Hypothalamus (tissue), 51 donors: ENCODE measurements around the gene ACOX3.

Experiments used
- DNase-seq, 51 donors: peaks; one replicate each; lab custom pipeline; 2025; lab: John Stamatoyannopoulos, UW

The ACOX3 gene

GRCh38 chr4:8377103-8378075 lies 63.1 kb downstream of the ACOX3 start:
- DNase-seq, result no peak

- DNase-seq, result no peak
Observed at GRCh38 chr4:8376361-8377102, 64.0 kb downstream of the ACOX3 start.

GRCh38 chr4:8374851-8375649 lies 65.5 kb downstream of the ACOX3 start:
- DNase-seq, result no peak

GRCh38 chr4:8373973-8374545 lies 66.5 kb downstream of the ACOX3 start:
- no peak for DNase-seq

- DNase-seq, result no peak
Observed at GRCh38 chr4:8373270-8373972, 67.1 kb downstream of the ACOX3 start.

GRCh38 chr4:8372506-8372905 lies 68.0 kb downstream of the ACOX3 start:
- no peak for DNase-seq

GRCh38 chr4:8371596-8371995 lies 68.9 kb downstream of the ACOX3 start:
- no peak for DNase-seq

- DNase-seq, result peak in 6 of 51 donors; percentile 15 to 45 (median 18)
Observed at GRCh38 chr4:8370835-8371595, 69.5 kb downstream of the ACOX3 start.

GRCh38 chr4:8370106-8370787 lies 70.3 kb downstream of the ACOX3 start:
- DNase-seq, result no peak

- DNase-seq, result no peak
Observed at GRCh38 chr4:8369426-8370105, 71.0 kb downstream of the ACOX3 start.

- no peak for DNase-seq
Observed at GRCh38 chr4:8368998-8369397, 71.5 kb downstream of the ACOX3 start.

GRCh38 chr4:8368061-8368481 lies 72.5 kb downstream of the ACOX3 start:
- DNase-seq, result no peak

GRCh38 chr4:8366601-8367000 lies 73.9 kb downstream of the ACOX3 start:
- DNase-seq, result no peak

GRCh38 chr4:8365951-8366350 lies 74.6 kb downstream of the ACOX3 start:
- DNase-seq, result no peak

- DNase-seq, result no peak
Observed at GRCh38 chr4:8365353-8365752, 75.2 kb downstream of the ACOX3 start.

GRCh38 chr4:8364848-8365350 lies 75.6 kb downstream of the ACOX3 start:
- no peak for DNase-seq

GRCh38 chr4:8364141-8364540 lies 76.4 kb downstream of the ACOX3 start:
- DNase-seq, result no peak

GRCh38 chr4:8362483-8362882 lies 78.0 kb downstream of the ACOX3 start:
- no peak for DNase-seq
